ENCODE data around the gene RPS21. TPM values are rescaled to one million over a fixed set of nuclear protein-coding genes. Genes with fewer than 3 reads are reported as not detected.
A peak's percentile ranks its signal among the peaks of the same experiment; 100 is the strongest.

RPS21 gene
- total and polyA plus RNA-seq, 2 of the 13 experiments (the other 11 are each of a cell fraction or from before 2014, with no cell fraction given) = 2,647 to 11,063 TPM

- TF ChIP-seq CTCF (CRISPR knock-in tag; IDR thresholded peaks at IDR 0.05) = no peak; the same call in 1 of the 2 replicates
- TF ChIP-seq, protein P1, sequence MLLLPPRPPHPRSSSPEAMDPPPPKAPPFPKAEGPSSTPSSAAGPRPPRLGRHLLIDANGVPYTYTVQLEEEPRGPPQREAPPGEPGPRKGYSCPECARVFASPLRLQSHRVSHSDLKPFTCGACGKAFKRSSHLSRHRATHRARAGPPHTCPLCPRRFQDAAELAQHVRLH (CRISPR knock-in tag; IDR thresholded peaks at IDR 0.05; ENCODE audit: borderline replicate concordance, low read depth) = no peak
- no peak for TF ChIP-seq TCF12 (IDR thresholded peaks at IDR 0.05)
- no peak for TF ChIP-seq TCF12 (CRISPR knock-in tag; IDR thresholded peaks at IDR 0.05)
- no peak for TF ChIP-seq MED1 (CRISPR knock-in tag; IDR thresholded peaks at IDR 0.05)
- TF ChIP-seq MAFG (CRISPR knock-in tag; IDR thresholded peaks at IDR 0.05) = no peak
- TF ChIP-seq SP4 (CRISPR knock-in tag; IDR thresholded peaks at IDR 0.05) = no peak
- no peak for TF ChIP-seq ZNF446 (CRISPR knock-in tag; IDR thresholded peaks at IDR 0.05)
- no peak; the same call in none of the 2 replicates for TF ChIP-seq PITX1 (CRISPR knock-in tag; IDR thresholded peaks at IDR 0.05)
- TF ChIP-seq PAWR (CRISPR knock-in tag; IDR thresholded peaks at IDR 0.05; ENCODE audit: borderline replicate concordance) = no peak
- TF ChIP-seq ZBTB3 (CRISPR knock-in tag; IDR thresholded peaks at IDR 0.05; ENCODE audit: borderline replicate concordance, low read depth) = no peak
- TF ChIP-seq ZNF138 (CRISPR knock-in tag; IDR thresholded peaks at IDR 0.05; ENCODE audit: low read depth) = no peak
- TF ChIP-seq HES4 (CRISPR knock-in tag; IDR thresholded peaks at IDR 0.05; ENCODE audit: borderline replicate concordance) = no peak
- TF ChIP-seq GFI1 (CRISPR knock-in tag; IDR thresholded peaks at IDR 0.05; ENCODE audit: borderline replicate concordance) = no peak; the same call in 1 of the 2 replicates
- peak; percentile 69; the same call in 1 of the 2 replicates for TF ChIP-seq NFAT5 (CRISPR knock-in tag; IDR thresholded peaks at IDR 0.05)
- TF ChIP-seq ESRRA (CRISPR knock-in tag; IDR thresholded peaks at IDR 0.05; ENCODE audit: low read depth) = no peak; the same call in 1 of the 2 replicates
- TF ChIP-seq, protein P2, sequence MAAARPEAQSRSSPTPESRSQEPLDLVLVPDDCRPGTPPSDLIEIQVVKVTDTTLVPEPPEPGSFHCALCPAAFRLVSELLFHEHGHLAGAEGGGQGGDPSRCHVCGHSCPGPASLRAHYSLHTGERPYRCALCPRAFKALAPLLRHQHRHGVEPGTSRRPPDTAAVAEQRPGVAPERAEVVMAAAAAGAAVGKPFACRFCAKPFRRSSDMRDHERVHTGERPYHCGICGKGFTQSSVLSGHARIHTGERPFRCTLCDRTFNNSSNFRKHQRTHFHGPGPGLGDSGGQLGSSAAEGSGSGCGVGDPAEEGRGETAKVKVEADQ (CRISPR knock-in tag; IDR thresholded peaks at IDR 0.05; ENCODE audit: borderline replicate concordance) = no peak; the same call in 1 of the 2 replicates
- TF ChIP-seq ZNF607 (CRISPR knock-in tag; IDR thresholded peaks at IDR 0.05; ENCODE audit: borderline replicate concordance) = peak; percentile 54
These were observed 16.6 kb upstream of the RPS21 start (continued) for GRCh38 chr20:62370115-62370806.

All from HepG2 (cell line).